Camera-type eye (tissue), 1 donor: Measurements from ENCODE around the gene ENDOG. TPM values are rescaled to one million over a fixed set of nuclear protein-coding genes. Genes with fewer than 3 reads are reported as not detected.

Experiments used
- total RNA-seq: library from RNA; depleted of rRNA; stranded (reverse); fragments of >200 nt; gene quantifications from one replicate; pipeline ENCODE4 v1.2.3, GENCODE V29; 2014

The ENDOG gene
- 15.3 TPM for total RNA-seq

DNA sequence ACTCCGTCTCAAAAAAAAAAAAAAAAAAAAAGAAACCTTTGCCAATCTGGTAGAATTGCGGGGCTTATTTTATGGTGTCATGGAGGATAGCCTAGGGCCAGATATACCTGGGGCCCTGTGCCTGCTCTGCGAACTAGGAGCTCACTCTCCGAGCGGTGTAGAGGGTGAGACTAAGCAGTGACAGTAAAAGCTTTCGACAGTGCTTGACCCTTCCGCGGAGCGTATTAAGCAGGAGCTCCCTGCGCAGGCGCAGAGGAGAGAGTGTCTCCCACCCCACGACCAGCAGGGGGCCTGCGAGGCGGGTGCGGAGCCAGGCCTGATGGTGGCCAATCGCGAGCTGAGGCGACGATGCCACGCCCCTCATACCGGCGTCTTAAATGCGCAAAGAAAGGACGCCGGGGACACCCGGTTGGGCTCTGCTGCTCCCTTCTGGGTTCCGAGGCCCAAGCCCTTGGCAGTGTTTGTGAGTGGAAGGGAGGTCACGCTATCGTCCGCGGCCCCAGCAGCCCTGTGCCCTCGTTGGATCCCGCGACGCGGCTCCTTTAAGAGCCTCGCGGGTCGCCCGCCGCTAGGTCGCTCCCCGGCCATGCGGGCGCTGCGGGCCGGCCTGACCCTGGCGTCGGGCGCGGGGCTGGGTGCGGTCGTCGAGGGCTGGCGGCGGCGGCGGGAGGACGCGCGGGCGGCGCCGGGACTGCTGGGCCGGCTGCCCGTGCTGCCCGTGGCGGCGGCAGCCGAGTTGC lies at the start of gene ENDOG:
Gene ENDOG, plus strand, starts transcription at position 402 of the 740 bp plus-strand sequence. Its CDS starts 185 bp downstream, at position 587.

DNA sequence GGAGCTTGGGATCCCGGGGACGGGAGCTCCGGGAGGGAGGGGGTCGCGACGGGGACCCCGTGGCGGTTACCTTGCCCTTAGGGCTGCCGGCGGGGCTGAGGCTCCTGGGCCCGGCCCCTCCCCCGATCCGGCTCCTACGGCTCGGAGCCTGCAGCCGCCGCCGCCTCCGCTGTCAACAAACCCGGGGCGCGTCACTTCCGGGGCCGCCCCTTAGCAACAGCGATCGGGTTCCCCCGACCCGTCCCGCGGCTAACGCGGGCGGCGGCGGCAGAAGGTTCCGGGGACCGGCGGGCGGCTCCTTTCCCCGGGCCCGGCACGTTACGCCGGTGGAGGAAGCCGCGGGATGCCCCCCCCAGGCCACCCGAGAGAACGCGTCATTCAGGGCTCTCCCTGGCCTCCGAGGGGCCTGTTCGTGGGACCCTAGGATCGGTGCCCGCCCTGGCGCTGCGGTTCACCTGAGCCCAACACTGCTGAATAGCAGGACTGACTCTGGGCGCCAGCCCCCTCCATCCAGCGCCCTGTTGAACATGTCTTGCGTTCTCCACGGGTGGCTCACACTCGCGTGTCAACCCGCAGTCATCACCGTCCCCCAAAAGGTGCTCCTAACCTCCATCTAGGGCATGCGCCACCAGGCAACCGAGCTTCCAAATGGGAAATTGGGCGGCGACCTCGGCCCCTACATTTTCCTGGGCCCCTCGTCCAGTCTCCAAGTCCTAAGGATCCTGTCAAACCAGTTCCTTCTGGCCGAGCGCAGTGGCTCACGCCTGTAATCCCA lies 46.4 kb upstream of the ENDOG start, which contains the start of gene ZER1:
Gene ZER1, minus strand, starts transcription at position 183 of the 775 bp plus-strand sequence. CDS start 16,362 bp downstream, outside the sequence.

DNA sequence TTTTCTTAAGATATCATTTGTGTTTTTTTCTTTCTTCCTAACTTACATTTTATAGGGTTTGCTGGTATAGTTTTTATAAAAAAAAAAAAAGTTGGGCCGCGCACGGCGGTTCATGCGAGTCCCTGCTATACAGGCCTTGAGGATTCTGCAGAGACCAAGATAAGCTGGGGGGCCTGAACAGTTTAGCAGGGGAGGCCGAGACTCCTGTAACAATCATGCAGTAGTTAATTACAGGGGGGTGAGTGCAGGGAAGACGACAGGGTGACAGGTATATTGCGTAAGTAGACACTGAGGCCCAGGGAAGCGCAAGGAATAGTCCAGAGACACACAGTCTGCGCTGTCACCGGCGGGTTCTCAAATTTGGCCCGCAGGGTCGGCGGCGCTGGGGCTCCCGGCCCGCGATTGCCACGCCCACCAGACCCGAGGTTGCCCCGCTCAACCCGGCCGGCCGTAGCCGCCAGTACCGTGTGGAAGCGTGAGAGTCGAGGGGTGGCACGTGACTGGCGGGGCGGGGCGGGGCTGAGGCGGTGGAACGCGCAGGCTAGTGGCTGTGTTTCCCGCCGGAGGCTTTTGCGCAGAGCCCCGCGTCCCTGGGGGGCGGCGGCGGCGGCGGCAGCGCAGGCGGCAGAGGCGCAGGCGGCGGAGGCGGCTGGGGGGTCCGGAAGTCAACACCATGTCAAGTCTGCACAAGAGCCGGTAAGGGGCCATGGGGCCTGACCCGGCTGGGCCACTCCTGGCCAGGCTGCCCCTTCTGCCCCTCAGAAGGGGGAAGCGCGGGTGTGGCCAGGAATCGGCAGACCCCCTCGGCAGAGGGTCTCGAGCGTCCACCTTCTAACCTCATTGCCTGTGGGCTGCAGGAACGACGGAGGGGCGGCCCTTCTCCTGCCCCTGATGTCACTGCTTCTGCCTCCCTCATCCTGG lies 31.4 kb upstream of the ENDOG start, which contains the start of gene TBC1D13:
Gene TBC1D13, plus strand, starts transcription at position 573 of the 921 bp plus-strand sequence. Its CDS starts 101 bp downstream, at position 674.

DNA sequence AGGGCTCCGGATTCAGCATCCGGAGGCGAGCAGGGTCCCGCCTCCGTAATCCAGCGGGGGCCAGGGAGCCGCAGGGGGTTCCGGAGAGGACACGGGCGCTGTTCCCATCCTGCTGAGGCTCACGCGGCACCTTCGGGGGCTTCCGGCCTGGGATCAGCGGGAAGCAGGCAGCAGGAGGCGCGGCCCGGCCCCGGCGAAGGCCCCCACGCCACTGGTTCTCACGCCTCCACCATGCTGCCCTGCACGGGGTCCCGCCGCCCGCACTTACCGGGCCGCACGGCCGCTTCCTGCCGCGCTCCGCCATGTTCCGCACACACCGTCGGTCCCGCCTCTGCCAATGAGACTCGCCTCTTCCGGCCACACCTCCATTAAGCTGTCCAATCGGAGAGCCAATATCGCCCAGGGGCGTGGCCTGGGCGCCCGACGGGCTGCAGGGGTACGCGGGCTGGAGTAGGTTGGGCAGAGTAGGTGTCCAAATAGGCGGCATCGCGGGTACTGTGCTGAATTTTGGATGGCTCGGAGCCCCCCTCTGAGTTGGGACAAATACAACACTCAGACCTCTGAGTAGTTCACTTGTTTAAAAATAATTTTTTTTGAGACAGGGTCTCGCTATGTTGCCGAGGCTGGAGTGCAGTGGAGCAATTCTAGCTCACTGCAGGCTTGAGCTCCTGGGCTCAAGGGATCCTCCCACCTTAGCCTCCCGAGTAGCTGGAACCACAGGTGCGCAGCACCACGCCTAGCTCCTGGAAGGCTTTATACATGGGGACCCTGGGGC lies 11.4 kb downstream of the ENDOG start, which contains the start of gene SPOUT1:
Gene SPOUT1, minus strand, starts transcription at position 318 of the 775 bp plus-strand sequence. Its CDS starts 14 bp downstream, at position 304.

Other genes with a start within 250 kb of the ENDOG start
- gene DYNC2I2, start 161.7 kb upstream of the ENDOG start, total RNA-seq = 43.9 TPM
- 355 TPM for gene SET, start 129.3 kb upstream of the ENDOG start, total RNA-seq
- 8.7 TPM for gene PKN3, start 116.0 kb upstream of the ENDOG start, total RNA-seq
- 10.9 TPM for gene ZDHHC12, start 94.4 kb upstream of the ENDOG start, total RNA-seq
- gene ZER1, start 46.6 kb upstream of the ENDOG start, total RNA-seq = 52.0 TPM
- 16.0 TPM for gene TBC1D13, start 31.2 kb upstream of the ENDOG start, total RNA-seq
- 28.3 TPM for gene SPOUT1, start 11.3 kb downstream of the ENDOG start, total RNA-seq
- gene KYAT1, start 63.5 kb downstream of the ENDOG start, total RNA-seq = 13.0 TPM
- gene LRRC8A, start 63.6 kb downstream of the ENDOG start, total RNA-seq = 36.3 TPM
- gene PHYHD1, start 102.5 kb downstream of the ENDOG start, total RNA-seq = 19.4 TPM
- gene DOLK, start 129.1 kb downstream of the ENDOG start, total RNA-seq = 14.2 TPM
- gene NUP188, start 129.2 kb downstream of the ENDOG start, total RNA-seq = 92.9 TPM
- gene SH3GLB2, start 209.8 kb downstream of the ENDOG start, total RNA-seq = 52.7 TPM
- gene MIGA2, start 218.1 kb downstream of the ENDOG start, total RNA-seq = 36.0 TPM